ENCODE measurements around the gene CCDC91. TPM values are rescaled to one million over a fixed set of nuclear protein-coding genes. Genes with fewer than 3 reads are reported as not detected.

The CCDC91 gene
- total and polyA plus RNA-seq, 2 donors (not counting 1 experiment from before 2014, with no cell fraction given) = 23.9 to 47.6 TPM

GRCh38 chr12:28346567-28346966 is 156.3 kb downstream of the CCDC91 start:
- Histone ChIP-seq H3K9me3 (ENCODE audit: control insufficient read depth, insufficient read depth, low read depth, low read length) (no peaks in the 10 kb centered on the region), H3K27ac (ENCODE audit: insufficient read depth, low read length) (no peak overlapping the region), H3K79me2 (ENCODE audit: control insufficient read depth, insufficient read depth, low read length) (no peaks in the 10 kb centered on the region), H3K36me3 (ENCODE audit: control insufficient read depth, insufficient read depth, low read length) (no peaks in the 10 kb centered on the region), H3K4me2 (ENCODE audit: extremely low read depth, insufficient read depth, low read length) (no peak overlapping the region), H3K4me3 (replicated peaks in 1 of 4; ENCODE audit: control extremely low read depth in 1 of 4, insufficient read depth in 1 of 4, low read depth in 3 of 4, low read length in 4 of 4) (no peak overlapping the region), H3K9ac (ENCODE audit: insufficient read depth, low read length) (no peak overlapping the region), H3K4me1 (ENCODE audit: control insufficient read depth, extremely low read depth, insufficient read depth, low read length) (no peaks in the 10 kb centered on the region), H3K27me3 (ENCODE audit: control insufficient read depth, insufficient read depth, low read length) (no peaks in the 10 kb centered on the region), H4K20me1 (ENCODE audit: control insufficient read depth, extremely low read depth, insufficient read depth, low read length) (no peaks in the 10 kb centered on the region), H2AFZ (ENCODE audit: low read length) (no peak overlapping the region)
- no peak for DNase-seq (ENCODE audit: low read depth in 2 of 2)
- no peak for TF ChIP-seq EZH2 (IDR thresholded peaks at IDR 0.05; ENCODE audit: low read length, missing control alignments)
- TF ChIP-seq CTCF (conservative IDR thresholded peaks at IDR 0.05 in 1 of 2, IDR thresholded peaks at IDR 0.05 in 1 of 2; ENCODE audit: low read depth in 1 of 2, low read length in 2 of 2) = no peak

- Histone ChIP-seq H3K4me2 (ENCODE audit: extremely low read depth, insufficient read depth, low read length) (no peak overlapping the region), H3K9me3 (ENCODE audit: control insufficient read depth, insufficient read depth, low read depth, low read length) (no peaks in the 10 kb centered on the region), H4K20me1 (ENCODE audit: control insufficient read depth, extremely low read depth, insufficient read depth, low read length) (no peaks in the 10 kb centered on the region), H3K4me3 (replicated peaks in 1 of 4; ENCODE audit: control extremely low read depth in 1 of 4, insufficient read depth in 1 of 4, low read depth in 3 of 4, low read length in 4 of 4) (no peak overlapping the region), H3K4me1 (ENCODE audit: control insufficient read depth, extremely low read depth, insufficient read depth, low read length) (no peaks in the 10 kb centered on the region), H3K36me3 (ENCODE audit: control insufficient read depth, insufficient read depth, low read length) (no peaks in the 10 kb centered on the region), H3K27me3 (ENCODE audit: control insufficient read depth, insufficient read depth, low read length) (no peaks in the 10 kb centered on the region), H3K27ac (ENCODE audit: insufficient read depth, low read length) (no peak overlapping the region), H3K79me2 (ENCODE audit: control insufficient read depth, insufficient read depth, low read length) (no peaks in the 10 kb centered on the region), H3K9ac (ENCODE audit: insufficient read depth, low read length) (no peak overlapping the region), H2AFZ (ENCODE audit: low read length) (no peak overlapping the region)
- no peak for TF ChIP-seq EZH2 (IDR thresholded peaks at IDR 0.05; ENCODE audit: low read length, missing control alignments)
- TF ChIP-seq CTCF (conservative IDR thresholded peaks at IDR 0.05 in 1 of 2, IDR thresholded peaks at IDR 0.05 in 1 of 2; ENCODE audit: low read depth in 1 of 2, low read length in 2 of 2) = no peak
- DNase-seq (ENCODE audit: low read depth in 2 of 2) = no peak
These were observed 158.9 kb downstream of the CCDC91 start for GRCh38 chr12:28349196-28349595.

DNA sequence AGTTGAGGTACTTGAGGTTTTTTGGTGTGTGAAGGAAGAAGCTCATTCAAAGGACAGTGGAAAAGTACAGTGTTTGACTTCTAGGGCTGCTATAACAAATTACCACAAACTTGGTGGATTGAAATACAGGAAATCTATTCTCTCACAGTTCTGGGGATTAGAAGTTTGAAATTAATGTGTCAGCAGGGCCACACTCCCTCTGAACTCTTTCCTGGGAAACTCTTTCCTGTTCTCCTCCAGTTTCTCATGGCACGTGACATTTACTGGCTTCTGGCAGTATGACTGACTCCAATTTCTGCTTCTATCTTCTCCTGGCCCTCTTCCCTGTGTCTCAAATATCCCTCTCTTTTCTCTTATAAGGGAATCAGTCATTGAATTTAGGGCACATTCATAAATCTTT is 160.2 kb downstream of the CCDC91 start:
- Histone ChIP-seq H3K79me2 (ENCODE audit: control insufficient read depth, insufficient read depth, low read length) (no peaks in the 10 kb centered on the region), H3K4me2 (ENCODE audit: extremely low read depth, insufficient read depth, low read length) (no peak overlapping the region), H4K20me1 (ENCODE audit: control insufficient read depth, extremely low read depth, insufficient read depth, low read length) (no peaks in the 10 kb centered on the region), H3K27me3 (ENCODE audit: control insufficient read depth, insufficient read depth, low read length) (no peaks in the 10 kb centered on the region), H3K27ac (ENCODE audit: insufficient read depth, low read length) (no peak overlapping the region), H2AFZ (ENCODE audit: low read length) (no peak overlapping the region), H3K4me3 (replicated peaks in 1 of 4; ENCODE audit: control extremely low read depth in 1 of 4, insufficient read depth in 1 of 4, low read depth in 3 of 4, low read length in 4 of 4) (no peak overlapping the region), H3K9ac (ENCODE audit: insufficient read depth, low read length) (no peak overlapping the region), H3K36me3 (ENCODE audit: control insufficient read depth, insufficient read depth, low read length) (no peaks in the 10 kb centered on the region), H3K9me3 (ENCODE audit: control insufficient read depth, insufficient read depth, low read depth, low read length) (no peaks in the 10 kb centered on the region), H3K4me1 (ENCODE audit: control insufficient read depth, extremely low read depth, insufficient read depth, low read length) (no peaks in the 10 kb centered on the region)
- DNase-seq (ENCODE audit: low read depth in 2 of 2) = no peak
- no peak for TF ChIP-seq CTCF (conservative IDR thresholded peaks at IDR 0.05 in 1 of 2, IDR thresholded peaks at IDR 0.05 in 1 of 2; ENCODE audit: low read depth in 1 of 2, low read length in 2 of 2)
- TF ChIP-seq EZH2 (IDR thresholded peaks at IDR 0.05; ENCODE audit: low read length, missing control alignments) = no peak

Measured in fibroblast of lung (primary cell).